H1 (cell line): ENCODE data around the gene SCAMP4. TPM values are rescaled to one million over a fixed set of nuclear protein-coding genes. Genes with fewer than 3 reads are reported as not detected.

ENCODE experiments used
- CTCF ChIA-PET: fragments of 300-600 bp; sonication (Branson Sonifier 250); formaldehyde crosslinking; loops from one replicate; lab custom pipeline; 2021; ENCODE audit not compliant: partially characterized antibody; lab: Charles Lee
- POLR2A ChIA-PET: fragments of 300-600 bp; sonication (Branson Sonifier 250); formaldehyde crosslinking; loops from one replicate; lab custom pipeline; 2021; ENCODE audit warnings: inconsistent platforms; ENCODE audit not compliant: partially characterized antibody; lab: Charles Lee
- DNase-seq, 2 experiments: peaks; one replicate each; pipeline versions ENCODE4 v3.0.0 to v3.0.0-alpha.2; 2010 to 2022; ENCODE audit warnings: low spot score in 2 of 2, low read depth in 1 of 2, mixed read lengths in 1 of 2
- FAIRE-seq: peaks from 2 replicates; lab custom pipeline; 2011; peaks lifted over from hg19 to GRCh38; lab: Jason Lieb, UNC
- H2AFZ ChIP-seq: 2 replicates; pipeline ENCODE4 v1.8.1; 2012; ENCODE audit warnings: low read length, inconsistent platforms
- H2AK5ac ChIP-seq: 2 replicates; pipeline ENCODE4 v1.6.1; 2013; ENCODE audit warnings: low read depth, low read length
- H2BK120ac ChIP-seq: replicated peaks from 2 replicates; pipeline ENCODE3; 2013; ENCODE audit warnings: low read depth, low read length, inconsistent platforms
- H2BK12ac ChIP-seq: 2 replicates; pipeline ENCODE4 v1.6.1; 2013; ENCODE audit warnings: low read depth, low read length
- H2BK15ac ChIP-seq: 2 replicates; pipeline ENCODE4 v1.6.1; 2013; ENCODE audit warnings: low read length
- H2BK20ac ChIP-seq: 2 replicates; pipeline ENCODE4 v1.6.1; 2013; ENCODE audit warnings: low read length
- H2BK5ac ChIP-seq: 2 replicates; pipeline ENCODE4 v1.6.1; 2013; ENCODE audit warnings: low read depth, low read length
- H3K14ac ChIP-seq: 2 replicates; pipeline ENCODE4 v1.6.1; 2013; ENCODE audit warnings: inconsistent platforms; ENCODE audit not compliant: insufficient read length
- H3K18ac ChIP-seq: 2 replicates; pipeline ENCODE4 v1.6.1; 2013; ENCODE audit warnings: low read length; ENCODE audit errors: extremely low read depth
- H3K23ac ChIP-seq: 2 replicates; pipeline ENCODE4 v1.6.1; 2013; ENCODE audit warnings: inconsistent platforms; ENCODE audit not compliant: insufficient read length
- H3K23me2 ChIP-seq: 2 replicates; pipeline ENCODE4 v1.6.1; 2013; ENCODE audit warnings: low read depth, low read length
- H3K27ac ChIP-seq: 2 replicates; pipeline ENCODE4 v1.6.1; 2011; ENCODE audit warnings: low read depth, low read length, inconsistent platforms
- H3K27me3 ChIP-seq, 4 experiments: replicated peaks in 1 of 4; 1 replicate in 1 of 4; 2 replicates in 3 of 4; pipeline versions ENCODE4 v1.6.1 to v1.8.1; 2011 to 2013; ENCODE audit warnings: low read length in 3 of 4, mild to moderate bottlenecking in 3 of 4, inconsistent platforms in 2 of 4, mixed read lengths in 2 of 4, moderate library complexity in 1 of 4; ENCODE audit not compliant: control insufficient read depth in 3 of 4, insufficient read depth in 3 of 4; ENCODE audit errors: extremely low read depth in 1 of 4
- H3K36me3 ChIP-seq, 4 experiments: 2 replicates each; pipeline versions ENCODE4 v1.6.1 to v1.8.1; 2011 to 2013; ENCODE audit warnings: mild to moderate bottlenecking in 4 of 4, low read length in 3 of 4, moderate library complexity in 2 of 4, control low read depth in 1 of 4, inconsistent platforms in 1 of 4; ENCODE audit not compliant: insufficient read depth in 4 of 4, control insufficient read depth in 2 of 4
- H3K4ac ChIP-seq: replicated peaks from 2 replicates; pipeline ENCODE3; 2013; ENCODE audit warnings: low read length, low read depth, mixed read lengths, inconsistent platforms; ENCODE audit not compliant: insufficient read length
- H3K4me1 ChIP-seq, 4 experiments: replicated peaks in 1 of 4; 1 replicate in 1 of 4; 2 replicates in 3 of 4; pipeline versions ENCODE4 v1.6.1 to v1.8.1; 2011 to 2013; ENCODE audit warnings: low read length in 3 of 4, inconsistent platforms in 2 of 4, mixed read lengths in 1 of 4; ENCODE audit not compliant: insufficient read depth in 4 of 4, control insufficient read depth in 3 of 4
- H3K4me2 ChIP-seq, 2 experiments: 2 replicates each; pipeline versions ENCODE4 v1.6.1 to v1.8.1; 2011 to 2013; ENCODE audit warnings: low read depth in 2 of 2, low read length in 2 of 2, control low read depth in 1 of 2, inconsistent platforms in 1 of 2, mild to moderate bottlenecking in 1 of 2; ENCODE audit not compliant: insufficient read depth in 1 of 2
- H3K4me3 ChIP-seq, 4 experiments: fragments of 200-600, 300-600 bp in 1 of 4; sonication (generic), shearing (Covaris generic), sonication (Bioruptor Twin) in 1 of 4; 2 replicates each; pipeline versions ENCODE4 v1.5.1 to v1.8.1; 2011 to 2016; ENCODE audit warnings: low read length in 4 of 4, low read depth in 3 of 4, control low read depth in 2 of 4, inconsistent platforms in 2 of 4, mild to moderate bottlenecking in 2 of 4, mixed read lengths in 1 of 4, moderate library complexity in 1 of 4; ENCODE audit not compliant: insufficient read depth in 2 of 4; ENCODE audit errors: extremely low read depth in 1 of 4
- H3K56ac ChIP-seq: replicated peaks from 2 replicates; pipeline ENCODE3; 2013; ENCODE audit warnings: low read depth, mild to moderate bottlenecking, mixed read lengths, low read length, inconsistent platforms; ENCODE audit not compliant: insufficient read length
- H3K79me1 ChIP-seq: 2 replicates; pipeline ENCODE4 v1.6.1; 2013; ENCODE audit warnings: low read depth, low read length, control low read depth
- H3K79me2 ChIP-seq, 2 experiments: 2 replicates each; pipeline versions ENCODE4 v1.6.1 to v1.8.1; 2012 to 2013; ENCODE audit warnings: low read length in 2 of 2, mild to moderate bottlenecking in 2 of 2, inconsistent platforms in 1 of 2; ENCODE audit not compliant: insufficient read depth in 2 of 2, control insufficient read depth in 1 of 2
- H3K9ac ChIP-seq, 4 experiments: replicated peaks in 1 of 4; 1 replicate in 1 of 4; 2 replicates in 3 of 4; pipeline versions ENCODE4 v1.6.1 to v1.8.1; 2011 to 2013; ENCODE audit warnings: low read depth in 3 of 4, low read length in 3 of 4, control low read depth in 2 of 4, mild to moderate bottlenecking in 2 of 4, moderate library complexity in 2 of 4, inconsistent platforms in 1 of 4; ENCODE audit errors: extremely low read depth in 1 of 4
- H3K9me3 ChIP-seq, 2 experiments: 2 replicates each; pipeline versions ENCODE4 v1.6.1 to v1.8.1; 2012 to 2013; ENCODE audit warnings: mild to moderate bottlenecking in 2 of 2, moderate library complexity in 2 of 2, control low read depth in 1 of 2, inconsistent platforms in 1 of 2, low read depth in 1 of 2, low read length in 1 of 2, mixed read lengths in 1 of 2; ENCODE audit not compliant: insufficient read depth in 2 of 2
- H4K20me1 ChIP-seq, 2 experiments: replicated peaks in 1 of 2; 2 replicates each; pipeline versions ENCODE3 to v1.8.1; 2011 to 2013; ENCODE audit warnings: inconsistent platforms in 2 of 2, low read length in 2 of 2, mild to moderate bottlenecking in 1 of 2; ENCODE audit not compliant: insufficient read depth in 2 of 2, control insufficient read depth in 1 of 2
- H4K5ac ChIP-seq: 2 replicates; pipeline ENCODE4 v1.6.1; 2013; ENCODE audit warnings: low read length, low read depth, mixed read lengths, inconsistent platforms; ENCODE audit not compliant: insufficient read length
- H4K8ac ChIP-seq: 2 replicates; pipeline ENCODE4 v1.8.0; 2013; ENCODE audit warnings: mild to moderate bottlenecking, moderate library complexity, low read length, inconsistent platforms; ENCODE audit not compliant: insufficient read depth; ENCODE audit errors: extremely low read depth
- H4K91ac ChIP-seq: replicated peaks from 2 replicates; pipeline ENCODE3; 2013; ENCODE audit warnings: low read length, mixed read lengths, inconsistent platforms; ENCODE audit not compliant: insufficient read length
- WGBS, 2 experiments: shearing (Covaris generic) in 1 of 2; methylation state at CpG; one replicate each; pipeline versions ENCODE4 v1.1.6 to v1.1.7; 2013 to 2015; ENCODE audit warnings: low lambda C conversion rate in 2 of 2, mixed read lengths in 2 of 2, inconsistent platforms in 1 of 2, low coverage in 1 of 2, missing lambda C conversion rate in 1 of 2; ENCODE audit not compliant: insufficient replicate concordance in 2 of 2, insufficient coverage in 1 of 2, insufficient read length in 1 of 2; ENCODE audit errors: extremely low coverage in 1 of 2, missing lambda C conversion rate in 1 of 2; 5-methylcytosine and 5-hydroxymethylcytosine counted together
- polyA plus RNA-seq, 7 experiments: library from polyadenylated mRNA; depleted of rRNA in 3 of 7; stranded (reverse) in 5 of 7; unstranded in 2 of 7; fragments of >200 nt in 5 of 7; fragments of 200-250 nt in 2 of 7; gene quantifications; 1 replicate in 5 of 7; 2 replicates in 1 of 7; 4 replicates in 1 of 7; pipeline versions ENCODE4 v1.2.1 to v1.2.3, GENCODE V29; 2011 to 2013; ENCODE audit warnings: missing spikeins in 2 of 7, mixed read lengths in 2 of 7
- total RNA-seq: library from RNA; stranded (reverse); fragmentation: NEBNext Ultra II Directional; extraction: Animal tissue kit (Norgen Biotek cat#: 25700); gene quantifications from 2 replicates; pipeline ENCODE4 v1.2.1, GENCODE V29; 2021
- TF ChIP-seq, protein P1 (sequence below): IDR thresholded peaks from 2 replicates; pipeline ENCODE4 v1.6.1; 2011; ENCODE audit warnings: low read depth, mild to moderate bottlenecking, low read length; ENCODE audit not compliant: insufficient read depth

The SCAMP4 gene
- total and polyA plus RNA-seq, 2 of the 8 experiments (the other 6 are each of a cell fraction or from before 2014, with no cell fraction given): 17.1 to 61.4 TPM

DNA sequence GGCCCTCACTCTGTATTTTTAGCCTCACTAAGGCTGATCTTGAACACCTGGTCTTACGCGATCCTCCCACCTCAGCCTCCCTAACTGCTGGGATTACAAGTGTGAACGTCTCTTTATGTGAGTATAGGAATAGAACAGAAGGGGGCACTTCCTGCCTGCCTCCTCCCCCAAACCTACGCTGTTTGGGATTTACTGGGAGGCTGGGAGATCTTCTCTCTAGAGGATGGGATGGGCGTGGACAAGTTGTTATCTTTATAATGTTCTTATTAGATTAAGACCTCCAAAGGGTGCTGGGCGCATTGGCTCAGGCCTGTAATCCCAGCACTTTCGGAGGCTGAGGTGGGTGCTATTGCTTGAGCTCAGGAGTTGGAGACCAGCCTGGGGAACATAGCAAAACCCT, 32.9 kb downstream of the SCAMP4 start:
- H2AK5ac ChIP-seq: no peak overlapping the region
- H3K56ac ChIP-seq: no peak overlapping the region
- no peak overlapping the region for H3K18ac ChIP-seq
- no peak overlapping the region for H2BK120ac ChIP-seq
- peaks cover 0 to 13% (median 7%) of the 10 kb centered on the region in 4 experiments; a peak in 6 of 7 replicates for H3K4me1 ChIP-seq
- no peaks in the 10 kb centered on the region; a peak in 1 of 4 replicates for H3K9me3 ChIP-seq
- ChIA-PET CTCF (interaction anchor here (1.3 to 1.7 kb wide), 3 partner anchors 16 to 324 kb away, joined by 3 to 4 read pairs (median 3); no protein-coding TSS in a partner anchor), POLR2A (interaction anchor here (1.0 to 2.3 kb wide), 4 partner anchors 8 to 40 kb away, joined by 3 to 13 read pairs (median 4); no protein-coding TSS in a partner anchor)
- DNase-seq (no peak), FAIRE-seq (no peak)
- no peaks in the 10 kb centered on the region for H3K27me3 ChIP-seq
- H2BK5ac ChIP-seq: no peak overlapping the region
- no peaks in the 10 kb centered on the region; the same call in 1 of the 2 replicates for H3K79me1 ChIP-seq
- H4K8ac ChIP-seq: no peak overlapping the region
- peaks cover 14 to 16% of the 10 kb centered on the region in 2 experiments for H3K79me2 ChIP-seq
- peaks cover 2 to 3% of the 10 kb centered on the region in 2 experiments for H4K20me1 ChIP-seq
- no peak overlapping the region for H2BK20ac ChIP-seq
- H2BK12ac ChIP-seq: no peak overlapping the region
- H2AFZ ChIP-seq: no peak overlapping the region
- H3K36me3 ChIP-seq: no peaks in the 10 kb centered on the region
- no peak overlapping the region for H3K27ac ChIP-seq
- no peak overlapping the region for H3K4me2 ChIP-seq
- 77% methylated on average over 7 of the region's 7 CpGs; no CpG with 5 or more reads in 1 of the 2 experiments for WGBS, 2 experiments
- no peak overlapping the region for H3K4ac ChIP-seq
- H3K23me2 ChIP-seq: peaks cover 16% of the 10 kb centered on the region; the same call in 1 of the 2 replicates
- TF ChIP-seq, protein P1, sequence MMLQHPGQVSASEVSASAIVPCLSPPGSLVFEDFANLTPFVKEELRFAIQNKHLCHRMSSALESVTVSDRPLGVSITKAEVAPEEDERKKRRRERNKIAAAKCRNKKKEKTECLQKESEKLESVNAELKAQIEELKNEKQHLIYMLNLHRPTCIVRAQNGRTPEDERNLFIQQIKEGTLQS: no peak
- H3K4me3 ChIP-seq: no peak overlapping the region
- no peak overlapping the region for H3K14ac ChIP-seq
- H3K23ac ChIP-seq: no peak overlapping the region
- no peak overlapping the region for H4K5ac ChIP-seq
- H4K91ac ChIP-seq: no peak overlapping the region
- H2BK15ac ChIP-seq: no peak overlapping the region
- H3K9ac ChIP-seq: no peak overlapping the region
